HepG2 (cell line): ENCODE results near the gene INTS2. TPM values are rescaled to one million over a fixed set of nuclear protein-coding genes. Genes with fewer than 3 reads are reported as not detected.

Source experiments
- ARNT ChIP-seq: fragments of 450-650 bp; IDR thresholded peaks from 2 replicates; pipeline ENCODE4 v1.6.1; 2017
- CHD2 ChIP-seq: IDR thresholded peaks from 2 replicates; pipeline ENCODE4 v1.6.1; 2011; ENCODE audit warnings: low read depth, low read length, improper control_type of control experiment
- FOXK1 ChIP-seq: sonication (generic); formaldehyde crosslinking; IDR thresholded peaks from 2 replicates; pipeline ENCODE4 v1.4.0; 2020; ENCODE audit warnings: low read depth, missing genetic modification reagents, borderline replicate concordance
- HHEX ChIP-seq: IDR thresholded peaks from 2 replicates; pipeline ENCODE4 v1.6.1; 2016; ENCODE audit warnings: control low read depth
- MBD4 ChIP-seq: IDR thresholded peaks from 2 replicates; pipeline ENCODE4 v1.6.1; 2012; ENCODE audit warnings: low read length, inconsistent platforms, borderline replicate concordance
- RBFOX2 ChIP-seq: fragments of 200-400 bp; formaldehyde crosslinking; IDR thresholded peaks from 2 replicates; pipeline ENCODE4 v1.6.1; 2017; ENCODE audit warnings: low read depth, mild to moderate bottlenecking, low read length
- SKI ChIP-seq: fragments of 450-650 bp; IDR thresholded peaks from one replicate; pipeline ENCODE4 v1.6.1; 2018; ENCODE audit warnings: mild to moderate bottlenecking; ENCODE audit not compliant: partially characterized antibody
- ZNF343 ChIP-seq: sonication (generic); formaldehyde crosslinking; IDR thresholded peaks from 2 replicates; pipeline ENCODE4 v1.4.0; 2020; ENCODE audit warnings: mild to moderate bottlenecking, missing genetic modification reagents
- ZNF460 ChIP-seq: sonication (generic); formaldehyde crosslinking; IDR thresholded peaks from 2 replicates; pipeline ENCODE4 v1.5.1; 2020; ENCODE audit warnings: missing genetic modification reagents, mild to moderate bottlenecking, borderline replicate concordance
- ZNF558 ChIP-seq: sonication (generic); formaldehyde crosslinking; IDR thresholded peaks from 2 replicates; pipeline ENCODE4 v1.9.0; 2022; ENCODE audit warnings: mild to moderate bottlenecking, missing genetic modification reagents, borderline replicate concordance
- ZNF652 ChIP-seq: IDR thresholded peaks from 2 replicates; pipeline ENCODE4 v1.6.1; 2016; ENCODE audit warnings: low read depth, borderline replicate concordance
- polyA plus RNA-seq, 8 experiments: library from polyadenylated mRNA; depleted of rRNA in 3 of 8; stranded (reverse) in 7 of 8; unstranded in 1 of 8; fragments of >200 nt; fragmentation: Illumina TruSeq in 4 of 8; extraction: Trizol in 4 of 8; gene quantifications; 2 replicates each; pipeline versions ENCODE4 v1.2.1 to v1.2.3, GENCODE V29; 2011 to 2016; ENCODE audit warnings: low read depth in 4 of 8, missing spikeins in 1 of 8, mixed read lengths in 1 of 8; ENCODE audit not compliant: insufficient read depth in 1 of 8
- total RNA-seq, 5 experiments: library from RNA; depleted of rRNA; stranded (reverse); fragments of >200 nt; fragmentation: Illumina TruSeq; extraction: Trizol; gene quantifications; 2 replicates each; pipeline ENCODE4 v1.2.3, GENCODE V29; 2016; ENCODE audit warnings: low read depth in 1 of 5
- TF ChIP-seq, protein P1 (sequence below): sonication (generic); formaldehyde crosslinking; IDR thresholded peaks from 2 replicates; pipeline ENCODE4 v1.4.0; 2020; ENCODE audit warnings: missing genetic modification reagents
- TF ChIP-seq, protein P2 (sequence below): sonication (generic); formaldehyde crosslinking; IDR thresholded peaks from 2 replicates; pipeline ENCODE4 v1.5.0; 2020; ENCODE audit warnings: missing genetic modification reagents
- TF ChIP-seq, protein P3 (sequence below): sonication (generic); formaldehyde crosslinking; IDR thresholded peaks from 2 replicates; pipeline ENCODE4 v1.5.0; 2020; ENCODE audit warnings: missing genetic modification reagents
- TF ChIP-seq, protein P4 (sequence below): IDR thresholded peaks from 2 replicates; pipeline ENCODE4 v1.6.1; 2016; ENCODE audit warnings: missing compliant biosample characterization, missing genetic modification reagents, borderline replicate concordance
- TF ChIP-seq, protein P5 (sequence below): sonication (generic); formaldehyde crosslinking; IDR thresholded peaks from 2 replicates; pipeline ENCODE4 v1.4.0; 2020; ENCODE audit warnings: missing genetic modification reagents

Gene INTS2
- total and polyA plus RNA-seq, 2 of the 13 experiments (the other 11 are each of a cell fraction or from before 2014, with no cell fraction given) = 20.5 to 30.2 TPM

DNA sequence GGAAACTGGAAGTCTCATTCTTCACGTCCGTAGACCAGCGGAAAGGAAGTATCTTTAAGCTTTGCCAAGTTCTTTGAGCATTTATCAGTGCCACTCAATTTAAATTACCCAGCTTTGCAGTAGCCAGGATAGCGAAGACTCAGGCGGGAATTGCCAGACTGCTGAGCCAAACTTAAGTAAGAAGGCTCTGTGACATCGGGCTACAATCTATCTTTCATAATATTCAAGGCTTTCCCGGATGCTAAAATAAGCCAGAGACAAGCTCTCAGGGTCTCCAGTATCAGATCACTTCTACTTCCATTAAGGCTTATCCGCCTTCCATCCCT is 64.0 kb downstream of the INTS2 start (continued):
- no peak for TF ChIP-seq ZNF460
- TF ChIP-seq, protein P1, sequence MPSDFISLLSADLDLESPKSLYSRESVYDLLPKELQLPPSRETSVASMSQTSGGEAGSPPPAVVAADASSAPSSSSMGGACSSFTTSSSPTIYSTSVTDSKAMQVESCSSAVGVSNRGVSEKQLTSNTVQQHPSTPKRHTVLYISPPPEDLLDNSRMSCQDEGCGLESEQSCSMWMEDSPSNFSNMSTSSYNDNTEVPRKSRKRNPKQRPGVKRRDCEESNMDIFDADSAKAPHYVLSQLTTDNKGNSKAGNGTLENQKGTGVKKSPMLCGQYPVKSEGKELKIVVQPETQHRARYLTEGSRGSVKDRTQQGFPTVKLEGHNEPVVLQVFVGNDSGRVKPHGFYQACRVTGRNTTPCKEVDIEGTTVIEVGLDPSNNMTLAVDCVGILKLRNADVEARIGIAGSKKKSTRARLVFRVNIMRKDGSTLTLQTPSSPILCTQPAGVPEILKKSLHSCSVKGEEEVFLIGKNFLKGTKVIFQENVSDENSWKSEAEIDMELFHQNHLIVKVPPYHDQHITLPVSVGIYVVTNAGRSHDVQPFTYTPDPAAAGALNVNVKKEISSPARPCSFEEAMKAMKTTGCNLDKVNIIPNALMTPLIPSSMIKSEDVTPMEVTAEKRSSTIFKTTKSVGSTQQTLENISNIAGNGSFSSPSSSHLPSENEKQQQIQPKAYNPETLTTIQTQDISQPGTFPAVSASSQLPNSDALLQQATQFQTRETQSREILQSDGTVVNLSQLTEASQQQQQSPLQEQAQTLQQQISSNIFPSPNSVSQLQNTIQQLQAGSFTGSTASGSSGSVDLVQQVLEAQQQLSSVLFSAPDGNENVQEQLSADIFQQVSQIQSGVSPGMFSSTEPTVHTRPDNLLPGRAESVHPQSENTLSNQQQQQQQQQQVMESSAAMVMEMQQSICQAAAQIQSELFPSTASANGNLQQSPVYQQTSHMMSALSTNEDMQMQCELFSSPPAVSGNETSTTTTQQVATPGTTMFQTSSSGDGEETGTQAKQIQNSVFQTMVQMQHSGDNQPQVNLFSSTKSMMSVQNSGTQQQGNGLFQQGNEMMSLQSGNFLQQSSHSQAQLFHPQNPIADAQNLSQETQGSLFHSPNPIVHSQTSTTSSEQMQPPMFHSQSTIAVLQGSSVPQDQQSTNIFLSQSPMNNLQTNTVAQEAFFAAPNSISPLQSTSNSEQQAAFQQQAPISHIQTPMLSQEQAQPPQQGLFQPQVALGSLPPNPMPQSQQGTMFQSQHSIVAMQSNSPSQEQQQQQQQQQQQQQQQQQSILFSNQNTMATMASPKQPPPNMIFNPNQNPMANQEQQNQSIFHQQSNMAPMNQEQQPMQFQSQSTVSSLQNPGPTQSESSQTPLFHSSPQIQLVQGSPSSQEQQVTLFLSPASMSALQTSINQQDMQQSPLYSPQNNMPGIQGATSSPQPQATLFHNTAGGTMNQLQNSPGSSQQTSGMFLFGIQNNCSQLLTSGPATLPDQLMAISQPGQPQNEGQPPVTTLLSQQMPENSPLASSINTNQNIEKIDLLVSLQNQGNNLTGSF (CRISPR knock-in tag) = no peak
- TF ChIP-seq ZNF343 (CRISPR knock-in tag) = no peak
- TF ChIP-seq HHEX (CRISPR knock-in tag) = no peak
- TF ChIP-seq, protein P2, sequence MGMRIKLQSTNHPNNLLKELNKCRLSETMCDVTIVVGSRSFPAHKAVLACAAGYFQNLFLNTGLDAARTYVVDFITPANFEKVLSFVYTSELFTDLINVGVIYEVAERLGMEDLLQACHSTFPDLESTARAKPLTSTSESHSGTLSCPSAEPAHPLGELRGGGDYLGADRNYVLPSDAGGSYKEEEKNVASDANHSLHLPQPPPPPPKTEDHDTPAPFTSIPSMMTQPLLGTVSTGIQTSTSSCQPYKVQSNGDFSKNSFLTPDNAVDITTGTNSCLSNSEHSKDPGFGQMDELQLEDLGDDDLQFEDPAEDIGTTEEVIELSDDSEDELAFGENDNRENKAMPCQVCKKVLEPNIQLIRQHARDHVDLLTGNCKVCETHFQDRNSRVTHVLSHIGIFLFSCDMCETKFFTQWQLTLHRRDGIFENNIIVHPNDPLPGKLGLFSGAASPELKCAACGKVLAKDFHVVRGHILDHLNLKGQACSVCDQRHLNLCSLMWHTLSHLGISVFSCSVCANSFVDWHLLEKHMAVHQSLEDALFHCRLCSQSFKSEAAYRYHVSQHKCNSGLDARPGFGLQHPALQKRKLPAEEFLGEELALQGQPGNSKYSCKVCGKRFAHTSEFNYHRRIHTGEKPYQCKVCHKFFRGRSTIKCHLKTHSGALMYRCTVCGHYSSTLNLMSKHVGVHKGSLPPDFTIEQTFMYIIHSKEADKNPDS (CRISPR knock-in tag) = no peak
- TF ChIP-seq, protein P3, sequence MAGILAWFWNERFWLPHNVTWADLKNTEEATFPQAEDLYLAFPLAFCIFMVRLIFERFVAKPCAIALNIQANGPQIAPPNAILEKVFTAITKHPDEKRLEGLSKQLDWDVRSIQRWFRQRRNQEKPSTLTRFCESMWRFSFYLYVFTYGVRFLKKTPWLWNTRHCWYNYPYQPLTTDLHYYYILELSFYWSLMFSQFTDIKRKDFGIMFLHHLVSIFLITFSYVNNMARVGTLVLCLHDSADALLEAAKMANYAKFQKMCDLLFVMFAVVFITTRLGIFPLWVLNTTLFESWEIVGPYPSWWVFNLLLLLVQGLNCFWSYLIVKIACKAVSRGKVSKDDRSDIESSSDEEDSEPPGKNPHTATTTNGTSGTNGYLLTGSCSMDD (CRISPR knock-in tag) = no peak
- no peak for TF ChIP-seq ARNT
- TF ChIP-seq FOXK1 (CRISPR knock-in tag) = no peak
- TF ChIP-seq, protein P4, sequence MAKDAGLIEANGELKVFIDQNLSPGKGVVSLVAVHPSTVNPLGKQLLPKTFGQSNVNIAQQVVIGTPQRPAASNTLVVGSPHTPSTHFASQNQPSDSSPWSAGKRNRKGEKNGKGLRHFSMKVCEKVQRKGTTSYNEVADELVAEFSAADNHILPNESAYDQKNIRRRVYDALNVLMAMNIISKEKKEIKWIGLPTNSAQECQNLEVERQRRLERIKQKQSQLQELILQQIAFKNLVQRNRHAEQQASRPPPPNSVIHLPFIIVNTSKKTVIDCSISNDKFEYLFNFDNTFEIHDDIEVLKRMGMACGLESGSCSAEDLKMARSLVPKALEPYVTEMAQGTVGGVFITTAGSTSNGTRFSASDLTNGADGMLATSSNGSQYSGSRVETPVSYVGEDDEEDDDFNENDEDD (CRISPR knock-in tag) = no peak
- no peak for TF ChIP-seq ZNF558 (CRISPR knock-in tag)
- TF ChIP-seq, protein P5, sequence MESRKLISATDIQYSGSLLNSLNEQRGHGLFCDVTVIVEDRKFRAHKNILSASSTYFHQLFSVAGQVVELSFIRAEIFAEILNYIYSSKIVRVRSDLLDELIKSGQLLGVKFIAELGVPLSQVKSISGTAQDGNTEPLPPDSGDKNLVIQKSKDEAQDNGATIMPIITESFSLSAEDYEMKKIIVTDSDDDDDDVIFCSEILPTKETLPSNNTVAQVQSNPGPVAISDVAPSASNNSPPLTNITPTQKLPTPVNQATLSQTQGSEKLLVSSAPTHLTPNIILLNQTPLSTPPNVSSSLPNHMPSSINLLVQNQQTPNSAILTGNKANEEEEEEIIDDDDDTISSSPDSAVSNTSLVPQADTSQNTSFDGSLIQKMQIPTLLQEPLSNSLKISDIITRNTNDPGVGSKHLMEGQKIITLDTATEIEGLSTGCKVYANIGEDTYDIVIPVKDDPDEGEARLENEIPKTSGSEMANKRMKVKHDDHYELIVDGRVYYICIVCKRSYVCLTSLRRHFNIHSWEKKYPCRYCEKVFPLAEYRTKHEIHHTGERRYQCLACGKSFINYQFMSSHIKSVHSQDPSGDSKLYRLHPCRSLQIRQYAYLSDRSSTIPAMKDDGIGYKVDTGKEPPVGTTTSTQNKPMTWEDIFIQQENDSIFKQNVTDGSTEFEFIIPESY (CRISPR knock-in tag) = no peak
- TF ChIP-seq CHD2 = no peak
- TF ChIP-seq MBD4 = no peak
- no peak for TF ChIP-seq RBFOX2
- no peak for TF ChIP-seq ZNF652 (CRISPR knock-in tag)
- no peak for TF ChIP-seq SKI
